Stimulated activated CD8-positive, alpha-beta memory T cell treated with anti-CD3 and anti-CD28 coated beads, Interleukin-15, amount 100 ng/mL, for 4 hours (primary cell): ENCODE results near the gene CMKLR1.

ENCODE experiments used
- DNase-seq, 2 donors: peaks; one replicate each; pipeline ENCODE4 v3.0.0-alpha.2; 2020; ENCODE audit warnings: low read depth in 2 of 2

CMKLR1 gene

GRCh38 chr12:108335349-108336119 lies 3.6 kb downstream of the CMKLR1 start:
- no peak for DNase-seq

DNA sequence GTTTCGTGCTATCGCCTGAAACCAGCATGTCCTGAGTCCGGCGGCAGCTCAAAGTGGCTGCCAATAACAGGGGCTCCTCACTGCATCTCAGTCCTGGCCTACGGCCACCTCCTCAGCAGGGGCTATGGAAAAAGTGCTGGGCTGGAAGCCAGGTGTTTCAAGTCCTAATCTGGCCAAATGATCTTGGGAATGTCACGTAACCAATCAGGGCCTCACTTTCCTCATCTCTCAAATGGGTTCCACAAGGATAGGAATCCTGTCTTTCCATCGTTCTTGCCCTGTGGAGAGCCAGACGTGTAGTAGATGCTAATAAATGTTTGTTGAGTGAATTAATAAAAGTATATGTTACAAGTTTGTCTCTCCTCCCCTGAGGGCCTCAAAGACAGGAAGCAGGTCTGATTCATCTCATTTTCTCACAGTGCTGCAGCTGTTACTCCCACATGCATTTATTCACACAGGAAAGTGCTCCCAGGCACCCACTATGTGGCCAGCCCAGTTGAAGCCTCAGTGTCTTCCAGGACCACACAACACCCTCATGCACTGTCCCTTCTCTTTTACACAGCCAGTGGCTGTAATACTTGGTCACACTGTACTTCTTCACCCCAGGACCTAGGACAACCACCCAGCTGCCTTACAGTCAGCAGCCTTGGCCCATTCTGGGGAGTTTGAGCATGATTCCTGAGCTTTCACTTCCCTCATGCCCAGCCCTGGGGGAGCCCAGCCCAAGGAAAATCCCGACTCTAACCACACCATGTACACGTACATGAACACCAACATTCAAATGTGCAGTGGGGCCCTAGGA lies 5.0 kb downstream of the CMKLR1 start:
- no peak for DNase-seq

- DNase-seq, result no peak
Observed at GRCh38 chr12:108332791-108333382, 6.2 kb downstream of the CMKLR1 start.

DNA sequence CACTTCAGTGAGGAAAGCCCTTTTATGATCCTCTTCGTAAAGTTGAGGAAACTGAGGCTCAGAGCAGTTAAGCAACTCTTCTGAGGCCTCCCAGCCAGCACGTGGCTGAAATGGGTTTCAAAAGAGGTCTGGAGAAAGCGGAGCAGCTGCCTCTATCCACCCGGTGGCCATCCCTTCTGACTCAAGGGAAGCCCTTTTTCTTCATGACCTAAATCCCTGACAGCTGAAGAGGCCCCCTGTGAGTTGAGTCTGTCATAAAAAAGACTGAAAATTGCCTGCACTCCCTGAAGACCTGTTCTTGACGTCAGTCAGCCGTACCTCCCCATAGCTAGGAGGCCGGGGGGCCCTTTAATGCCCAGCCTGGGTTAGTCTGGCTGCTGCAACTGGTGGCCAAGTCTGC lies 10.7 kb downstream of the CMKLR1 start:
- no peak for DNase-seq

DNA sequence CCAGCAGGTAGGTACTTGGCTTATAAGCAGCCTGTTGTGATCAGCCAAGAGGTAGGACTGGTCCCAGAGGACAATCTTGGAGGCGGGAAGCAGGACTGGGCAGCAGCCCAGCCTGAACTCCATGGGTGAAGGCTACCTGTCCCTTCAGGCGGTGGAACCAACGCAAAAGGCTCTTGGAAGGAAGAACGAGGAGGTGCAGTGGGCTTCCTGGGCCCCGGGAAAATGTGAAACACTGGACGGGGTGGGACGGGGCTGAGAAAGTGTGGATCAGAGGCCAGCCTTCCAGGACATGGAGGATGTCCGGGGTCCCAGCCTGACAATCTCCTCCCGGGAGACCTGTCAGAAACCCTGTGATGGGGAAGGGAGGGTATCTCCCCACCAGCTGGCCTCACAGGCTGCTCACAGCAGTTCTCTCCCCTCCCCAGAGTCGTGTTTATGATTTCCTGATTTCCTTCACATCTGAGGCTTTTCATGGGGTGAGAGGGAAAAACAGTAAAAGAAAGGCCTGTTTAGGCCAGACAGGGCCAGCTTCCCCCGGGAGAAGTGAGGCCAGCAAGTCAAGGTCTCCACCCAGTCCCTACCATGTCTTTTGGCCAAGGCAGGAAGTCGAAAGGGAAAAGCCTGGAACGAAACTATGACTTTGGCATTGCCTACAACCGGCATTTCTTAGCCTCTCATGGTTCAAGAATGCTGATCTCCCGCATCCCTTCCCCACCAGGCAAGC lies 11.3 kb downstream of the CMKLR1 start:
- DNase-seq, result no peak

GRCh38 chr12:108326254-108326750 lies 12.8 kb downstream of the CMKLR1 start:
- no peak for DNase-seq

DNA sequence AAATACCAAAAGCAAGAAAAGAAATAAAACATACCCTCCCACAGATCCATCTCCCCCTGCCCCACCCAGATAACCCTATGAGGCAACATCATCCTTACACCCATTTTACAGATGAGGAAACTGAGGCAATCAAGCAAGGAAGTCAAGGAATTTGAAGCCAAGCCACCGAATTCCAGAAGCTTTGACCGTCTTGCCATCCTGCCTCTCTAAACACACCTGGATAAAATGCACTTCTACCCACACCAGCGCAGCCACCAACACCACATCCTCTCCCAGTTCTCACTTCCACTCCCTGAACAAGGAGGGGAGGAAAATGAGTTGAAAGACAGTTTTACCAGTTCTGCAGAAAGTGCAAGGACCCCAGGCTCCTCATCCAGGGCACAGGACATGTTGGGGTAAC lies 13.6 kb downstream of the CMKLR1 start:
- no peak for DNase-seq

DNA sequence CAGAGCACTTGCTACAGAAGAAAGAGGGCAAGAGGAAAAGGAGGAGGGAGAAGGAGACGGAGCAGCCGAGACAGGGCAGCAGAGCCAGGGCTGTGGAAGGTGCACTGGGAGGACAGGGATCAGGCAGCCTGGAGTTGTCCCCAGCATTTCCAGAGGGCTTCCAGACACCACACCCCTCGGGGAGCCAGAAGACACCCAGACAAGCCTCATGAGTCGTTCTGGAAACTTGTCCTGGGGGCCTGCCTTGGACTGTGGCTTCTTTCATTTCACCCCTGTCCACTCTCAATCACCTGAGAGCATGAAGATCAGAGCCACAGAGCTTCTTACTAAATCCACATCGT lies 14.1 kb downstream of the CMKLR1 start:
- no peak for DNase-seq

DNA sequence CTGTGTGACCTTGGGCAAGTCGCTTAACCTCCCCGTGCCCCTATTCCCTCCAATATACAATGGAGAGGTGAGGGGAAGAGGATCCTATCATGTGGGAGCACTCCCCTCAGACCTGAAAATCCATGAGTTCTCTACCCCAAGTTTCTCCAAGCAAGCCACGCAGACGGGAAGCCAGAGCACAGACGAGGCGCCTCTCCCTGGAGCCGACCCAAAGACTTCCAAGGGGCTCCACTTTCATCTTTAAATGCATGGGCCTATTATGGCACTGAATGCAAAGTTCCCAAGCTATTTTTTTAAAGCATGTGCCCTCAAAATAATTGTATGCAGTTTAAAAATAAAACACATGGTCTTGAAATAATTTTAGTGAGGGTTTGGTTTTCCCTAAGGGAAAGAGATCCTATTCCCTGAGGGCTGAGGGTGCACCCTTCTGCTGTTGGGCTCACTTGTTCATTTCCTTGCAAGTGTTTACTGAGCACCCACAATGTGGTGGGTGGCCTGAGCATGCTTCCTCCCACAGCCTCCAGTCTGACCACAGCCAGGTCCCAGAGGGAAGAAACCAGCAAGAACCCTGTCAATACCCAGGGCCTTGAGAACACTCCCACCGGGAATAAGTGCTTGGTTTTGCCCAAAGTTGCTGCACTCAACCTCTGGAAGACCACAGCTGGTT lies 14.6 kb downstream of the CMKLR1 start:
- no peak for DNase-seq

- no peak for DNase-seq
Observed at GRCh38 chr12:108323581-108323980, 15.5 kb downstream of the CMKLR1 start.

- no peak for DNase-seq
Observed at GRCh38 chr12:108322998-108323397, 16.1 kb downstream of the CMKLR1 start.

- DNase-seq, result no peak
Observed at GRCh38 chr12:108321688-108322087, 17.4 kb downstream of the CMKLR1 start.

GRCh38 chr12:108320507-108321293 lies 18.4 kb downstream of the CMKLR1 start:
- DNase-seq, result no peak

- DNase-seq, result no peak
Observed at GRCh38 chr12:108319277-108320234, 19.6 kb downstream of the CMKLR1 start.

GRCh38 chr12:108318472-108319275 lies 20.4 kb downstream of the CMKLR1 start:
- no peak for DNase-seq

- no peak for DNase-seq
Observed at GRCh38 chr12:108317308-108318234, 21.5 kb downstream of the CMKLR1 start.
